Esophagus muscularis mucosa (tissue), 4 donors: Measurements from ENCODE around the gene WDR70. TPM values are rescaled to one million over a fixed set of nuclear protein-coding genes. Genes with fewer than 3 reads are reported as not detected.

ENCODE experiments used
- DNase-seq: peaks from one replicate; pipeline ENCODE4 v3.0.0-alpha.2; 2017; ENCODE audit errors: extremely low spot score
- H3K27ac ChIP-seq, 4 donors: fragments of 200-600 bp; sonication (generic); replicated peaks in 1 of 4; 1 replicate in 3 of 4; 2 replicates in 1 of 4; pipeline ENCODE4 v1.5.1; 2016 to 2019; ENCODE audit warnings: mild to moderate bottlenecking in 1 of 4
- H3K27me3 ChIP-seq, 4 donors: fragments of 200-600 bp; sonication (generic); one replicate each; pipeline versions ENCODE4 v1.5.1 to v1.6.0; 2016 to 2019
- H3K36me3 ChIP-seq, 4 donors: fragments of 200-600 bp; sonication (generic); one replicate each; pipeline ENCODE4 v1.5.1; 2016 to 2019
- H3K4me1 ChIP-seq, 4 donors: fragments of 200-600 bp; sonication (generic); one replicate each; pipeline ENCODE4 v1.5.1; 2016 to 2019
- H3K4me3 ChIP-seq, 4 donors: fragments of 200-600 bp; sonication (generic); 1 replicate in 2 of 4; 2 replicates in 2 of 4; pipeline ENCODE4 v1.5.1; 2016 to 2019; ENCODE audit warnings: mild to moderate bottlenecking in 4 of 4, moderate library complexity in 1 of 4
- H3K9me3 ChIP-seq, 4 donors: fragments of 200-600 bp; sonication (generic); 1 replicate in 3 of 4; 2 replicates in 1 of 4; pipeline ENCODE4 v1.5.1; 2016 to 2019
- CTCF ChIP-seq, 3 experiments: fragments of 200-600 bp in 2 of 3; fragments of 450-650 bp in 1 of 3; sonication (generic) in 2 of 3; IDR thresholded peaks; one replicate each; pipeline ENCODE4 v1.5.1; 2017 to 2019; ENCODE audit warnings: antibody characterized with exemption in 3 of 3, mild to moderate bottlenecking in 2 of 3, moderate library complexity in 1 of 3
- EP300 ChIP-seq: sonication (generic); formaldehyde crosslinking; IDR thresholded peaks from one replicate; pipeline ENCODE4 v1.6.1; 2017; ENCODE audit warnings: antibody characterized with exemption
- POLR2A ChIP-seq: fragments of 450-650 bp; IDR thresholded peaks from one replicate; pipeline ENCODE4 v1.6.1; 2017; ENCODE audit warnings: antibody characterized with exemption, moderate library complexity, mild to moderate bottlenecking, low read depth
- POLR2AphosphoS5 ChIP-seq, 2 donors: sonication (generic); formaldehyde crosslinking; IDR thresholded peaks; one replicate each; pipeline ENCODE4 v1.6.1; 2017; ENCODE audit warnings: antibody characterized with exemption in 2 of 2
- WGBS: methylation state at CpG from one replicate; pipeline ENCODE4 v1.1.5; 2018; 5-methylcytosine and 5-hydroxymethylcytosine counted together
- intact Hi-C: fragments of 100-400 bp; cut with DNase I; formaldehyde crosslinking; loops from one replicate; pipeline ENCODE4 v1.15.1; 2023
- total RNA-seq, 4 donors: library from RNA; depleted of rRNA; stranded (reverse); fragments of >200 nt; gene quantifications; one replicate each; pipeline versions ENCODE4 v1.1.0 to v1.2.1, GENCODE V29; 2016

WDR70 gene
- total RNA-seq, 4 donors from 2014 or later = 15.6 to 24.1 (median 19.6) TPM

GRCh38 chr5:37570597-37570996, 191.5 kb downstream of the WDR70 start:
- 96% methylated on average over 1 of the region's 1 CpG for WGBS
- Histone ChIP-seq H3K9me3 (no peaks in the 10 kb centered on the region), H3K4me3 (no peak overlapping the region), H3K4me1 (peaks cover 0 to 6% (median 2%) of the 10 kb centered on the region in 4 donors), H3K27me3 (no peaks in the 10 kb centered on the region), H3K36me3 (no peaks in the 10 kb centered on the region), H3K27ac (no peak overlapping the region)
- no peak for DNase-seq
- TF ChIP-seq POLR2AphosphoS5 (IDR thresholded peaks at IDR 0.05) (no peak), EP300 (no peak), CTCF (IDR thresholded peaks at IDR 0.05) (no peak), POLR2A (no peak)
- intact Hi-C loops = no loop called here

GRCh38 chr5:37571985-37572384, 192.9 kb downstream of the WDR70 start:
- TF ChIP-seq POLR2AphosphoS5 (IDR thresholded peaks at IDR 0.05) = no peak
- no peak for TF ChIP-seq POLR2A
- no peak for TF ChIP-seq EP300
- TF ChIP-seq CTCF (IDR thresholded peaks at IDR 0.05) = no peak
- Histone ChIP-seq H3K4me1 (peaks cover 0 to 6% (median 2%) of the 10 kb centered on the region in 4 donors), H3K27ac (no peak overlapping the region), H3K9me3 (no peaks in the 10 kb centered on the region), H3K27me3 (no peaks in the 10 kb centered on the region), H3K4me3 (no peak overlapping the region), H3K36me3 (no peaks in the 10 kb centered on the region)
- intact Hi-C loops = no loop called here
- WGBS = 86% methylated on average over 2 of the region's 2 CpGs
- no peak for DNase-seq

GRCh38 chr5:37575541-37576489, 196.7 kb downstream of the WDR70 start:
- no peak overlapping the region for H3K4me3 ChIP-seq
- TF ChIP-seq POLR2AphosphoS5 (IDR thresholded peaks at IDR 0.05) = no peak
- no peak for TF ChIP-seq CTCF (IDR thresholded peaks at IDR 0.05)
- no peak for TF ChIP-seq EP300
- TF ChIP-seq POLR2A = no peak

GRCh38 chr5:37576552-37576951, 197.4 kb downstream of the WDR70 start:
- intact Hi-C loops = no loop called here
- WGBS = 90% methylated on average over 3 of the region's 3 CpGs
- H3K27ac ChIP-seq = no peak overlapping the region

More at GRCh38 chr5:37575541-37576489, 196.7 kb downstream of the WDR70 start:
- Histone ChIP-seq H3K4me1 (no peaks in the 10 kb centered on the region), H3K27me3 (no peaks in the 10 kb centered on the region), H3K27ac (no peak overlapping the region), H3K9me3 (no peaks in the 10 kb centered on the region), H3K36me3 (no peaks in the 10 kb centered on the region)
- WGBS = 92% methylated on average over 8 of the region's 8 CpGs
- DNase-seq = no peak
- intact Hi-C loops = no loop called here

More at GRCh38 chr5:37576552-37576951, 197.4 kb downstream of the WDR70 start:
- TF ChIP-seq POLR2AphosphoS5 (IDR thresholded peaks at IDR 0.05) = no peak
- no peak for TF ChIP-seq CTCF (IDR thresholded peaks at IDR 0.05)
- no peak for TF ChIP-seq POLR2A
- no peak for TF ChIP-seq EP300
- Histone ChIP-seq H3K4me1 (no peaks in the 10 kb centered on the region), H3K36me3 (no peaks in the 10 kb centered on the region), H3K4me3 (no peak overlapping the region), H3K9me3 (no peaks in the 10 kb centered on the region), H3K27me3 (no peaks in the 10 kb centered on the region)
- DNase-seq = no peak
